Stimulated activated CD4-positive, alpha-beta T cell treated with anti-CD3 and anti-CD28 coated beads, Interleukin-1b, Interleukin-23, amount 100 ng/mL, for 24 hours (primary cell): ENCODE results near the gene USP20.

Source experiments
- DNase-seq, 4 experiments: peaks; one replicate each; pipeline ENCODE4 v3.0.0-alpha.2; 2020; ENCODE audit warnings: low read depth in 4 of 4, low spot score in 1 of 4

USP20 gene

DNA sequence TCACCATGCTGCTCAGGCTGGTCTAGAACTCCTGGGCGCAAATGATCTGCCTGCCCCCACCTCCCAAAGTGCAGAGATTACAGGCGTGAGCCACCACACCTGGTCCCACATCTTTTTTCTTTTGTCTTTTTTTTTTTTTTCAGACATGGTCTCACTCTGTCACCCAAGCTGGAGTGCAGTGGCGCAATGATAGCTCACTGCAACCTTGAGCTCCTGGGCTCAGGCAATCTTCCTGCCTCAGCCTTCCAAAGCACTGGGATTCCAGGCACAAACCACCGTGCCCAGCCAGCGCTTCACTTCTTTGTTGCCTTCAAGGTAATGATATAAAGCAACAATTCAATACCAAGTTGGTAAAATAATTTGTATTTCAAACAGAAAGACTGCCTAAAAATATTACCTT is 78.8 kb downstream of the USP20 start:
- DNase-seq = no peak

DNA sequence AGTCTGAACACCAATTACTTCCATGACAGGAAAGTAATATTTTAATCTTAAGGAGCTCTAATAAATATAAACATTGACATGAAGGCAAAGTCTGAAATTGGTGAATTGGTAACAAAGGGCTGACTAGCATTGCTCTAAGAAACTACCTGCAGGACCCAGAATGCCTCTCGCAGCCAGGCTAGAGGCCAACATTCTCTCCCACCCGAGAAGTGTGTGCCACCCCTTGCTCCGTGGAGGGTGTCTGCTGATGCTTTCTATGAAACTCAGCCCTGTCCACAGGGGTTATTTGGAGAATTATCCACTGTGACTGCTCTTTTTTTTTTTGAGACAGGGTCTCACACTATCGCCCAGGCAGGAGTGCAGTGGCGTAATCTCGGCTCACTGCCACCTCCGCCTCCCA is 81.4 kb downstream of the USP20 start:
- DNase-seq = no peak

DNA sequence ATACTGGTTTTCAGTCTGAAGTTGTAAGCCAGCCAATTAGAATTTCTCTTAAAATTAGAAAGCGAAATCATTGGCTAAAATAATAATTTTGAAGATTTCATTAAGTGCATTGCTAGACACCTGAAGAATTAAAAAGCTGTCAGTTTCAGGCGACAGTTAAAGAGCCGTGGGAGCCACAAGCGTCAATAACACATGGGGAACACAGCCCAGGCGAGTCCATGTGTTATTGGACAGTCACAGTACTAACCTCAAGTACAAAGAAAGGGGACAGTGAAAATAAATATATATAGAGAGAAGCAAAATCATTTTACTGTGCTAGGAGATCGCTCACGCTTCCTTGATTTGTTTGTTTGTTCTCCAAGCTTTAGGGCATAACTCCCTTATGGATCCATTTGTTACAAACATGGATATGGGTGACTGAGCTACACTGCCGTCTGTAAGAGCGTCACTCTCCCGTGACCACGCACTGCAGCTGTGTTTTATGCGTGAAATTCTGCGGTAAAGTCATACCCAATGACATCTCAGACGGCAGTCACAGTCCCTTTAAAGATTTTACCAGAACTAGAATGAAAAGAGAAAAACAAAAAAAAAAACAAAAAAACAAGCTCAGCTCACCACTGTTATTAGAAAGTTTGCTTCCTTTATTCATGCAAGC is 83.2 kb downstream of the USP20 start:
- DNase-seq = no peak

DNA sequence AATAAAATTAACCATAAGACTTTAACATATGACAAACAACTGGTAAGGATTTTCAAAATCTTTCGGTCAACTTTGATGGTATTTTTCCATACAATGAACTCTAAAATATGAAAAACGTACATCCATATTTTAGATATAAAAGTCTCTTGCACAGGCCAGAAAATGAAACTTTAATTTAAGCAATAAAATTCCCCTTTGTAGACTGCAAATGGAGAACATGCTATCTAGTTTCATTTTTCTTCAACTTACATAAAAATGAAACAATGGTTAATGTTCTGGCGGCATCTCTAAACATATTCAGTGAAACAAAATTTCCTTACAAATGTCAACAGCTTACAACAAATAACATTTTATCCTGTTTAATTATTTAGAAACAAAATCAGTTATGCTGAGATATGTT is 84.0 kb downstream of the USP20 start:
- no peak for DNase-seq

GRCh38 chr9:129919841-129920240 is 84.6 kb downstream of the USP20 start:
- DNase-seq = no peak

DNA sequence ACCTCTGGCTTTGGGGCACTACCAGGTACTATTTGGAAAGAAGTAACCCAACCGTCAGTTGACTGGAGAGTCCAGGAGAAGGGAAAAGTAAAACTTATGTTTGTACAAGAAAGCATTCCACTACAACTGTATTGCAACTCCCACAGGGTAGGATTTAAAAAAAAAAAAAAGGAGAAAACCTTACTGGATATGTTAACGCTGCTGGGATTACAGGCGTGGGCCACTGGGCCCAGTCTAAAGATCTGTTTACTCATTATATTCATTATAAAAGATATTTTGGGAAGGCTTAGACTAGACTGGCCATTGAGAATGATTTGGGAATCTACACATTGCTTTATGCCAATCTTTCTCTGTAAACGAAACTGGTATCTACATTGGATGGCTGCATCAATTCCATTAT is 86.6 kb downstream of the USP20 start:
- no peak for DNase-seq

DNA sequence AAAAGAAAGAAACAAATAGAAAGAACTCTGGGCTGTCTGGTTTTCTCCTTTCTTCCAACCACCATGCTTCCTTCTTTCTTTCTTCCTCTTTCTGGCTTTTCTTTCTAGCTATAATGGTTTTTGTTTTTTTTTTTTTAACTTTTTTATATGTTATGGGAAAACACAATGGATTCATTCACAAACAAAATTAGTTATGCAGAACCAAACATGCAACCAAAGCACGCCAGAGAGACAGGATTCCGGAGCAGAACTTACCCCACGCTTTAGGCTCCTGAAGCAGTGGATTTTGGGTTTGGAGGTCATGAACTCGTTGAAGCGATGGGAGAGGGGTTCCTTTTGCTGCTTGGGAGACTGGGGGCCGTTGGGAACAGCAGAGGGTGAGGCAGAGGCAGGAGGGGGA is 88.3 kb downstream of the USP20 start:
- no peak for DNase-seq

- no peak for DNase-seq
Measured at GRCh38 chr9:129929496-129930125, 94.4 kb downstream of the USP20 start.

DNA sequence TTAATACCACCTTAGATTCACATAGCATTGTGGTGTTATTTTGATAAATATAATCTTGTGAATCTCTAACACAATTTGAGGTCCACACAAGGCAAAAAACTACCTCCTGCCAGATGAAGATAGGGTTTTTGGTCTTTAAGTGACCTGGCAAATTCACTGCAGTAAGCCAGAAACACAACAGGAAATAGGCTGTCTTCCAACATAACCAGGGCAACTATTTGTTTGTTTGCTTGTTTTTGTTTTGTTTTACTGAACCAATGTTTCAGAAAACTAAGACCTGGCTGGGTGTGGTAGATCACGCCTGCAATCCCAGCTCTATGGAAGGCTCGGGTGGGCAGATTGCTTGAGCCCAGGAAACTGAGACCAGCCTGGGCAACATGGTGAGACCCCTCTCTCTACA is 95.5 kb downstream of the USP20 start:
- DNase-seq = no peak
